Activated CD4-positive, CD25-positive, alpha-beta regulatory T cell treated with anti-CD3 and anti-CD28 coated beads, Interleukin-2, amount 50 U/mL, for 72 hours (primary cell): Measurements from ENCODE around the gene FAXDC2.
"Not testable (repeated sequence)": the region's sequence is repeated elsewhere in the genome, so short reads cannot be mapped to it uniquely, and the experiment has no call there.

ENCODE experiments used
- DNase-seq: peaks from one replicate; pipeline ENCODE4 v3.0.0; 2021

The FAXDC2 gene

DNA sequence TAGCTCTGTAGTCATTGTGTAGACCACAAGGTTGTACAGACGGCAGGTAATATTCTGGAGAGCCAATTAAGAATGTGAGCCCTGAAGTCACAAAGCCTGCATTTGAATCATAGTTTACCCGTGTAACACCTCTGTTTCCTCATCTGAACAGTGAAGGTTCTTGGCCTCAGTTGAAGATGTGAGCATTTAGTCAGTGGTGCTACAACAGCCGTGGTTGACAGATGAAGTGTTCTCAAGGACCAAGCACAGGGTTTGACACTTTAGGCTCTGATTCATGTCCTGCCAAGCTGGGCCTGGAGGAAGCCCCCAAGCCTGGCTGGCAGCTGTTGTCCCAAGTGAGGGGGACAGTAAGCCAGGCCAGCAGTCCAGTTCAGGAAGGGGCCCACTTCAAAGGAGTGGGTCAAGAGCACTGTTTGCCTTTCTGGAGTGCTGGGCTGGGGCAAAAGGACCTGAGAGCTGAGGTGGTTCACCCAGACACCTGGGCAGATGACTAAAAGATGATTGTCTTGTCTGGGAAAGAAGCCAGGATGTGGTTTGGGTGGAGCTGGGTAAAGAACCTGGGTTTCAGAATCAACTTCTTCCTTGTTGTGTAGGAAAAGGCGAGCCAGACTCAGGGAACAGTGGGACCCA lies 20.7 kb downstream of the FAXDC2 start:
- DNase-seq: no peak

DNA sequence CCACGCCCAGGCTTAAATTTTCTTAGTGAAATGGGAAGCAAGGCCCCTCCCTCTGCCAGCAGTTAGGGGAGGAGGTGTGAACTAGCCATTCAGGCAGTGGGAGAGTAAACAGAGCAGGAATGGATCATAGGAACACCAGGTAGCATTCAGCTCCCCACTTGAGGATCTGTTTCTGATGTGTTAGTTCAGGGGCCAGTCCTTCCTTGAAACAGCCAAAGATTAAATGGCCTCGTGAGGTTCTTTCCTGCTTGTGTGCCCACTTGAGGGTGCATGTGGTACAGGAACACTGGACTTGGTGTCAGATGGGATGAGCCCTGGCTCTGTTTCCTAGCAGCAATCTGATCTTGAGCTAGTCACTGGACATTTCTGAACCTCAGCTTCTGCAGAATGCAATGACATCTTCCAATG lies 21.2 kb downstream of the FAXDC2 start:
- DNase-seq: no peak

DNA sequence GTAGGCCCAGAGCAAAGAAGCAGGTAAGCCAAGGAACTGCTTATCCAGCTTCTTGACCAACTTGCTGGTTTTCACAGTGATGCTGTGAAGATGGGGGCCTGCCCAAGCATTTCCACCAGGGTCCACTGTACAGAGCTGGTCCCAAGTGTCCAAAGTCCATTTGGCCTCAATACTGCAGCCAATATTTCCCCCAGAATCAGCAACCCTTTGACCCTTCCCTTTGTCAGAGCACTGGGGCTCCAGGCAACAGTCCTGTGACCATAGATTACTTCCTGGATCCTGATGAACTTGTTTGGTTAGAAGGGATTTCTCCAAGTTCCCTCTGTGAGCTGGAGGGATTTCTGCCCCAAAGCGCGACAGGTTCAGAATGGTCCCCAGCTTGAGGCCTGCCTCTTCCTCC lies 26.3 kb downstream of the FAXDC2 start:
- no peak for DNase-seq

DNA sequence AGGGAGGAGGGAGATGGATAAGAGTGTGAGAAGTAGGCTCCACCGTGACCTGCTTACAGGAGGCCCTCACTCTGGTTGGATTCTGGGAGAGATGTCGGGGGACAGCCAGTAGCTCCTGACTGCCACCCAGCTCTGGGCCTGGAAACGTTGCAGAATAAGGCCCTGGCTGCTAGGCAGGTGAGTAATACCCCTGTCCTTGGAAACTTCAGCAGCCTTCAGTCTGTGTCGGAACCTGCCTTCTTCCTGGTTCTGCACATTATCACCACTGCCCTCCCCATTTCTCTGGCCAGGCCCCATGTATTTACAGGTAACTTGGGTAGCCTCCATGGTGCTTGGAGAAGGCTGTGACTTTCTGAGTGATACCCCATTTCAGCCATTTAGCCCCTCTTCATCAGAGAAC lies 26.8 kb downstream of the FAXDC2 start:
- no peak for DNase-seq

DNA sequence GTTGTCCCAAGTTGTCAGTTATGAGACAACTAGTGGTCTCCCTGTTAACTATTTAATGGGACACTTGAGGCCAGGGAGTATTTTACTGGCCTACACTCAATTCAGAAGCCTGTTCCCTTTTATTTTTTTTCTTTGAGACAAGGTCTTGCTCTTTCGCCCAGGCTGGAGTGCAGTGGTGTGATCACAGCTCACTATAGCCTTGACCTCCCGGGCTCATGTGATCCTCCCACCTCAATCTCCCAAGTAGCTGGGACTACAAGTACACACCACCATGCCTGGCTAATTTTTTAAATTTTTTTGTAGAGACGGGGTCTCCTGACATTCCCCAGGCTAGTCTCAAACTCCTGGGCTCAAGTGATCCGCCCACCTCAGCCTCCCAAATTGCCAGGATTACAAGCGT lies 27.5 kb downstream of the FAXDC2 start:
- DNase-seq: not testable (repeated sequence)

DNA sequence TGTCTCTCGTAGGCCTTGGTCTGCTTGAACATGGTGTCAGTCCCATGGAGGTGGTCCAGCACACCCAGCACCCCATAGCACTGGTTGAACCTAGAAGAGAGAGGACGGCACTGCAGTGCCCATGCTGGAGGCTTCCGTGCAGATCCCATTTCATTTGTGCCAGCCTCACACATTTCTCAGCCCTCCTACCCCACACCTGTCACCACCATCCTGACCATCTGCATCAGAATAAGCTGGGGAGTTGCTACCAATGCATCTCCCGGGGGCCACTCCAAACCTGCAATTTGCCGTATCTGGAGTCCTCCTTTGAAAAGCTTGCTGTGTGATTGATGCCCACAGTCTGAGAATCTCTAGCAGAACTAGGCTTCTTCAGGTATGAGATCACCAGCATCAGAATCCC lies 30.0 kb downstream of the FAXDC2 start:
- no peak for DNase-seq

DNA sequence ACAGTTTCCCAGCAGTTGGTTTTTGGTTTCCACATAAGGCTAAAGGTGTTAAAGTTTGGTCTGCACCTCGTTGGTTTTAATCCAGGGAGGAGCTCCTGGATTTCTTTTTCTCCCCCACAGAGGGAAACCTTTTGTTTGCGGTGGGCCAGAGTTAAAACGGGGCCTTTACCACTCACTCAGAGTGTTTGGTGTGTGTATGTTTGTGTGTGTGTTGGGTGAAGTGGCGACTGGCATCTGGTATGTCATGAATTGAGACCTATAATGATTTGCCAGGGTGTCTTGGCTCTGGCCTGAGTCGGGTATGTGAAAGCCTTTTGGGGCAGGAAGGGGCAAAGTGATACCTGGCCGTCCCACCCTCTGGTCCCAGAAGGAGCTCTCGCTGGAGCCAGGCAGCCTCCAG lies 30.9 kb downstream of the FAXDC2 start:
- no peak for DNase-seq

DNA sequence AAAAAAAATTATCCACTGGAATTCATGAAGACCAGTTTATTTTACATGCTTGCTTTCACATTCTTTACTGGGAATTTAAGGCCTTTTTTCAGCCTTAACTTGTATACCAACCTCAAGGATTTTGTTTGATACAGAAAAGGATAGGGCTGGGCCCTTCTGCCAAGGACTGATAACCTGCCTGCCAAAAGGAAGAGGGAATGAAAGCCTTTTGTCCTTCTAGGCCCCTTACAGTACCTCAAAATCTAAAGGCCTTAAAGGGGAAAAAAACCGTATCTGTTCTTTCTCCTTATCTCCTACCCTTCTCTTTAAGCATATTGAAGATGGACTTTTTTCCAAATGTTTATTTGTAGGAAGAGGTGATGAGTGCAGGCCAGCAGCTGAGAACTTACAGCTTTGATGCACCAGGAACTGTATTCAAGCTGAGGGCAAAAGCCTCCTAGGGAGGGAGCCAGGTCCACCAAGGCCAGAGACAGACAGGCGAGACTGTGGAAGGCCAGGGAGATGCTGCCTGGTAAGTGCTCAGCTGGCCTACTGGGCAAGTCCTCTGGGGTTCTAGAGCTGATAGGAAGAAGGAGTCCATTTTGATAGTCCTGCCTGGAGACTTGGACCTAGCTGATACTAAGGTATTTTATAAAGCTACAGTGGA lies 31.8 kb downstream of the FAXDC2 start:
- no peak for DNase-seq

DNA sequence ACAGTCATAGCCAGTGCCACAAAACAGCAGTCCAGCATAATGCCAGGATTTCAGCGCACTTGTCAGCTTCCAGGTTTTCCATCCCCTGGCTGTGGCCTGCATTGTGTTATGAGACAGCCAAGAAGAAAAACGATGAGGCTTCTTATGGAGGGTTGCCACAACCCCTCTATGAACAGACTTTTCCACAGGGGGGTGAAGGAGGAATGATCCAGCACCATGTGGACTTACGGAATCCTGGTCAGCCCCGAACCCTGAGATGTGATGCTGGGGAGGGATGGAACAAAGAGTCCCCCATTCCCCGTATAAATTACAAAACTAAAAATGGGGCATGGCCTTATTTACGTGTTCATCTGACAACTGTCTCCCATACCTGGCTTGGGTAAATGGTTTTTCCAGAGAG lies 32.6 kb downstream of the FAXDC2 start:
- DNase-seq: no peak

DNA sequence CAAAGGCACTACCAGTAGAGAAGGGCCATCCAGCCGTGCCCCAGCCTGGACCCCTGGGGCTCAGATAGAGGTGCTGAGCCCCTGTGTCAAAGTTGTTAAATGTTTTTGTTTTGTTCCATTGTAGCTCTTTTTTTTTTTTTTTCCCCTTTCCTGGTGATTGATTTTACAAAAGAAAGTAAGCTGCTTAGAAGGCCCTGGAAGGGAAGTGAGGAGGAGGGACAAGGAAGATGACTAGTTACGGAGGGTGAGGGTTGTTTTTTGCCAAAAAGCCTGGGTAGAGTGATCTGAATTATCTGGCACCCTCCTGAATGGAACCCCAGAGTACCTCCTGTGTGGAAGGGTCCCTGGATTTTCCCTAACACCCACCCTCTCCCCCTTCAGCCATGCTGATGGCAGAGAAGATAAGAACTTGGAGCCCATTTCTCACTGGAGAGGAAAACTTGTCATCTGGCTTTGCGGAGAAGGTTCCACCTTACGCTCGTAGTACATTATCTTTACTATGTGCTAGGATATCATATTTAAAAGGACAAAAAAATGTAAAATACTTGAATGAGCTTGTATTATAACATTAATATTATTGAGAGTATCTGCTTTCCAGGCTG lies 33.4 kb downstream of the FAXDC2 start:
- no peak for DNase-seq

DNA sequence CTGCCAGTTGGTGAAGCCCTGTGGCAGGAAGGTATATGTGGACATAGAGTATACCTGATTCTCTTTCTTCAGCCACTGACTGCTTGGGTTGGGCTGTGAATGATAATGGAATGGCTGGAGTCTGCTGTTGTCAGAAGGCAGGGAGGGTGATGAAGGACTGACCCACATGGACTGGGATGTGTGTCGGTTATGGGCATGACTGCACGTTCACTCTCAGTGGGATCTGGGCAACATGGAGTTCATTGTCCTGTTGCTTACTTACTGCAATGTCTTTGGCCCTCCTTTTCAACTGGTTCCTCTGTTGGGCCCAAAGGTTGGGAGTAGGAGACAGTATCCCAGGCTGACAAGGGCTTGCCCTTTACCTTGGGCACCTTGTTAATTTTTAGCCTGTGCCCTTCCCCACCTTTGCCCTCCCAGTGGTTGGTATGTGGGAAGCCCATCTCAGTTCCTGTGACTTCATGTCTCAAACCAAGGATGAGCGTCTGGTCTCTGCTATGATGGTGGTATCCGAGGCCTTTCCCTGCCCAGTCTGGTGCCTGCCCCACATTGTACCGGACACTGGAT lies 34.6 kb downstream of the FAXDC2 start:
- DNase-seq: no peak

DNA sequence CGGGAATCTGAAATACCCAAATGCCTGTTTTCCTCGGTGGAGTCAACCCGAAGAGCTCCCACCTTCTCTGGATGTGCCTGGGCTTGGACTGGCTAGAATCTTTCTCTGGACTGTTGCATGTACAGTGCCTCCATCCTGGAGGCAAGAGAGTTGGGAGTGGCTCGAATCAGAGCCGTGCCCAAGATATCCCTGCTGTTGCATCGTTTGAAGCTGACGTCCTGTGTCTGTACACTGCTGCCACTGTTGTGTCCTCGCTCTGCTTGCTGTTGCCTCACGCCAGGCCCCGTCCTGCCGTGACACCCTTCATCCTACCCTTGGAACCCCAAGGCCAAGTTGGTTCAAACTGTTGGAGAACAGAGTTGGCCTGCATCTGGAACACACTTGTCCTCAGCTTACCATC lies 35.4 kb downstream of the FAXDC2 start:
- DNase-seq: no peak

DNA sequence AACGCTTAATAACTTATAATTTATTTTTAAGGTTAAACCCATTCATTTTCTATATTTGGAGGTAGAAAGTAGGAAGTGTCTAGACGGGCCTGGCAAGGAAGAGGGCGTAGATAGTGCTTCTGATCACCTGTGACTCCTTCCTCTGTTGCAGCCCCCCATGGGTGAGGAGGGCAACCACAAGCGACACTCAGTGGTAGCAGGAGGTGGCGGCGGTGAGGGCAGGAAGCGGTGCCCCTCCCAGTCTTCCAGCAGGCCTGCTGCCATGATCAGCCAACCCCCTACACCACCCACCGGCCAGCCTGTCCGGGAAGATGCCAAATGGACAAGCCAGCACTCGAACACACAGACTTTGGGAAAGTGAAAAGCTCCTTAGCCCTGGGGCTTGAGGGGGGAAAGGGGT lies 36.7 kb downstream of the FAXDC2 start:
- no peak for DNase-seq

DNA sequence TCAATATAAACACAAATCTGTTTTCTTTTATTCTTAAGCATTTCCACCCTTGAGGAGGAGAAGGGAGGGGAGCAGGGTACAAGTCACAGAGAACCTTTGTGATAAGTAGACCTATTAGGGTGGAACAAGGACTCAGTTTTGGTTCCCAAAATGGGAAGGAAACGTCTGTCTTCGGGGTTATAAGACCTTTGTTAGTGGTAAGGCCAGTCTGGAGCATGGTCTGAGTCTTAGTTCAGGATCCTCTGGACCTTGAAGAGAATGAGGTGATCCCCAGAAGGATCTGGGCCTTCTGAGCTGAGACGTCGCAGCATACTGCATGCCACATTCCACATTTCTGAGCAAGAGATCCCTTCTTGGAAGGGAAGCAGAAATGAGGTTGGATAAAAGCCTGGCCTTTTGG lies 37.2 kb downstream of the FAXDC2 start:
- DNase-seq: no peak

DNA sequence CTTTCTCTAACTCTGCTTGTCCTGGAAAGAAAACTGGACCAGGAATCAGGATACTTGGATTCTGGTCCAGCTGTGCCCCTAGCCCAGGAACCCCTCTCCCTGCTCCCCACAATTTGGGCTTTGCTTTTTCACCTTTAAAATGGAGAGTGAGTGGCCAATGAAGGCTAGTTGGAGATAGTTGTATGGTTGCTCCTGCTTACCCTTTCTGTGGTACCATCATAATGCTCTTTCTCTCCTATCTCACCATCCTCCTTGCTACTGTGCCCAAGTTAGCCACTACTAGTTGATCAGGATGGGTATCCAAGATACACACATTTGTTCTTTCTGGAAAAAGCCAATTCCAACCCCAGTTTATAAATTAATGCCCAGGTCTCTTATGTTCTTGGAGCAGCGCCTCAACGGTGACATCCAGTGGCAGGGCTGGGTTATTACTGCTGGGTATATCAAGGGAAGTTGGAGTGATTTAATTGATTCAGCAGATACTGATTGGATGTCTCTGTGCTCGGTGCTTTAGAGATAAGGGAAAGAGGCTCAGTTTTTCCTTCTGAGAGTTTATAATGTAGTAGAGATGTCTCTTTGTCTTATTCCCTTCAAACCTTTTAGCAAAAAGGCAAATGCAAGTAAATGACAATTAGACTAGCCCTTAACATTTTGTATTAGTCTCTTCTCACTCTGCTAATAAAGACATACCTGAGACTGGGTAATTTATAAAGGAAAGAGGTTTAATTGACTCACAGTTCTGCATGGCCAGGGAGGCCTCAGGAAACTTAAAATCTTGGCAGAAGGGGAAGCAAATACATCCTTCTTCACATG lies 38.5 kb downstream of the FAXDC2 start:
- DNase-seq: peak; percentile 54

DNA sequence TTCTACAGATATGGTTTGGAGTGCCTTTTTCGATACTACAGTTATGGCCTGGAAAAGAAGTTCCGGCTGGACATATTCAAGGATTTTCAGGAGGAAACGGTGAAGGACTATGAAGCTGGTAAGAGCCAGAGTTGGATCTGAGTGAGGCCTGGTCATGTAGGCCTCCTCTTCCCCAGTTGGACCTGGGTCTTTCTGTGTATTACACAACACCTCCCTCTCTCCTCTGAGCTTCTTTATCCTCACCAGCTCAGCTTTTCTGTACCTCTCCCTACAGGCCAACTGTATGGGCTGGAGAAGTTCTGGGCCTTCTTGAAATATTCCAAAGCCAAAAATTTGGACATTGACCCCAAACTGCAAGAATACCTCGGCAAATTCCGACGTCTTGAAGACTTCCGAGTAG lies 39.2 kb downstream of the FAXDC2 start:
- DNase-seq: no peak

DNA sequence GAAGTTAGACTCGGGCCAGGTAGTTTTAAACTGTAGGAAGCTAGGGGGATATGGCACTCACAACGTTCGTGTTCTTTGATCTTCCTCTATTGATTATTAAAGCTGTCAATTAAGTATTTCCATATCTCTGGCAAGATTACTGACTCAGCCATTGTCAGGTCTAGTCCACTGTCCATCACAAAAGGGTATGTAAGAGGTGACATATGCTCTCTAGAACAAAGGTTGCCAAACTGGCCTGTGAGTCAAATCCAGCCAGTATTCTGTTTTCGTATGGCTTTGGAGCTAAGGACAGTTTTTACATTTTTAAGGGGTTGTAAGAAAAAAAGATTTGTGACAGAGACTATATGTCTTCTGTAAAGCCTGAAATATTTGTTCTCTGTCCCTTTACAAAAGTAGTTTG lies 44.2 kb downstream of the FAXDC2 start:
- DNase-seq: no peak

DNA sequence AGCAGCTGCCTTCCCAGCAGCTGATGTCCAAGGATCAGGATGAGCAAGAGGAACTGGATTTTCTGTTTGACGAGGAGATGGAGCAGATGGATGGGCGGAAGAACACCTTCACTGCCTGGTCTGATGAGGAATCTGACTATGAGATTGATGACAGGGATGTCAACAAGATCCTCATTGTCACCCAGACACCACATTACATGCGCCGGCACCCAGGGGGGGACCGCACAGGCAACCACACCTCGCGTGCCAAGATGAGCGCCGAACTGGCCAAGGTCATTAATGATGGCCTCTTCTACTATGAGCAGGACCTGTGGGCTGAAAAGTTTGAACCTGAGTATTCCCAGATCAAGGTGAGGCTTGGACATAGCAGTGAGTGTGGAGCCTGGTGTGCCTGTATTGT lies 48.4 kb downstream of the FAXDC2 start:
- DNase-seq: no peak

DNA sequence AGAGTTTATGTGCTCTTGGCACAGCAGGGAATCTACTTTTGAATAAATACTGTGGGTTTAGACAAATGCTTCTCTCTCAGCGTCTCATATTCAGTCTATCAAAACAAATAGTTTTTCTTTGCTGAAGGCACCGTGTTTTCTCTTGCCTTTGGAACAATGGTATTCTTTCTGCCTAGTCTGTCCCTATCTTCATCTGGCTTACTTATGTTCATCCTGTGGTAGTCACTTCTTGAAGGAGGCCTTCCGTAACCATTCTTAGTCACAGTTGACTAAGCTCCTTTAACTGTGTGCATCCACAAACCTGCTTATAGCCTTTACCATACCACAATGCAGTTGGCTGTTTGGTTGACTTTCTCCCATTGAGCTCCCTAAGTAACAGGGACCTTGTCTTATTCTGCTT lies 49.3 kb downstream of the FAXDC2 start:
- DNase-seq: no peak

DNA sequence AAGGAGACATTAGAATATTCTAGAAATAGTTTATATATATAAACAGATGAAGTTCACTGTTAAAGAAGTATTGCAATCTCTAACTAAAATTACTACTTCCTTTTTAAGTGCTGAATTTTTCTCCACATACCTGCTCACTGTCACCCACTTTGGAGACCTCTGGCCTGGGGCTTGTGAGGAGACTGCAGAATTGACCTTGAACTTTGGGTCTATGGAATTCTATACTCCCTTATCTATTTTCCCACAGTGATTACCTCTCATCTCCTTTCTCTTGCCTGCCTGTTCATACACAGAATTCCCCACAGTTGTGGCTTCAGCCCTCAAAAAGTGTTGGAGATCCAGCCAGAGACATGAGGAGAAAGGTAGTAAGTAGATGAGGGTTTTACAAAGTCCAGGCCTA lies 49.8 kb downstream of the FAXDC2 start:
- DNase-seq: no peak

DNA sequence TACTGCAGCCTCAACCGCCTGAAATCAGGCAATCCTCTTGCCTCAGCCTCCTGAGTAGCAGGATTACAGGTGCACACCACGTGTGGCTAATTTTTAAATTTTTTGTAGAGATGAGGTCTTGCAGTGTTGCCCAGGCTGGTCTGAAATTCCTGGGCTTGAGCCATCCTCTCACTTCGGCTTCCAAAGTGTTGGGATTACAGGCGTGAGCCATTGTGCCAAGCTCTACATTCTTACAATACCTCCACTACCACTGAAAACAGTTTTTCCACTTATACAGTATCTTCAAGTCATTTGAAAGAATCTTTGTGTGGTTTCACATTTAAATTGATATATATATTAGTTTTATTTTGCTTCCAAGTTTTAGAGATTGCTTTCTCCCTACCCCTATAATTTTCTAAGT lies 52.6 kb downstream of the FAXDC2 start:
- no peak for DNase-seq

DNA sequence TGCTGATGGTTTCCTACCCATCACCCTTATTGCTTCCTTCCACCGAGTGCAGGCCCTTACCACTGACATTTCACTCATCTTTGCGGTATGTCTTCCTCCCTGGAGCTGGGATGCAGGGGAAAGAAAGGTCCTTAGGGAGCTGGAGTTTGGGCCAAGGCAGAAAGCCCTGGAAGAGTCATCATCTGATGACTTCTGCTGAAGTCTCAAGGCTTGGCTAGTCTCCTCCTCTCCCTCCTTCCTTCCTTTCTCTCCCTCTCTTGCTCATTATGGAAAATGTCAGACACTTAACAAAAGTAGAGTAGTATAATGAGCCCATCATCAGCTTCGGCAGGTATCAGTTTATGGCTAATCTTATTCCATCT lies 55.2 kb downstream of the FAXDC2 start:
- no peak for DNase-seq

DNA sequence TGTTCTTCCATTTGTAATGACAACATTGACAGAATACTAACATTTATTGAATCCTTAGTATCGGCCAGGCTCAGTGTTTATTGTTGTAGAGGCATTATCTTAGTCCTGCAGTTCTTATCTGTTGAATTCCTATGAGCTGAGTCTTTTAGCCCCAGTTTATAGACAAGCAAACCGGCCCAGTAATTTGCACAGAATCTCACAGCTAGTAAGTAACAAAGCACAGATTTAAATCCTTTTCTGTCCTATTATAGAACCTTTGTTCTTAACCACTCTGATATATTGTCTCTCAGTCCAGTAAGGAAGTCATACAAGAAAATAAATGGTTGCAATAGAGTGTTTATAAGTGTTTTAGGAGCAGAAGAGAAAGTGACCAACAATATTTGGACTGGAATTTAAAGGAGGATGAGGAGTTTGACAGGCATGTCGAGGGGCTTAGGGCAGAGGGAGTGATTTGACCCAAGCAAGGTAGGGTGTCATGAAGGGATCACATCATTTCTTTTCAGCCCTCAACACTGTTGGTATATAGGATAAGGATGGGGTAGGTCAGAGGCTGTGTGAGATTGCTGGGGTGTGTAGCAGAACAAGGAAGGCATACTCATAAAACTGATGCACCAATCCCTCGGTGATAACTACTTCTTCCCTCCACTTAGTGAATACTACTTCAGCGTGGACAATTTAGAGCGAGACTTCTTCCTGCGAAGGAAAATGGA lies 55.7 kb downstream of the FAXDC2 start:
- DNase-seq: no peak
